Natural killer cell (primary cell): ENCODE data around the gene GSG1L. TPM values are rescaled to one million over a fixed set of nuclear protein-coding genes. Genes with fewer than 3 reads are reported as not detected.

Experiments used
- ATAC-seq, 3 donors: fragments of 150-1000 bp in 2 of 3; fragments of 200-7000 bp in 1 of 3; cut with Tn5 transposase; 1 replicate in 1 of 3; 2 replicates in 2 of 3; pipeline ENCODE4 v1.10.0; 2021; ENCODE audit warnings: mild to moderate bottlenecking in 2 of 3, moderate library complexity in 2 of 3
- DNase-seq, 2 donors: peaks; one replicate each; pipeline versions ENCODE4 v3.0.0 to v3.0.0-alpha.2; 2013 to 2021; ENCODE audit warnings: mixed read lengths in 1 of 2
- H3K27ac ChIP-seq: one replicate; pipeline ENCODE4 v1.5.1; 2013; ENCODE audit warnings: mild to moderate bottlenecking, low read length
- H3K27me3 ChIP-seq: one replicate; pipeline ENCODE4 v1.6.1; 2013; ENCODE audit warnings: low read length; ENCODE audit not compliant: control insufficient read depth, insufficient read depth
- H3K36me3 ChIP-seq: one replicate; pipeline ENCODE4 v1.6.1; 2013; ENCODE audit warnings: low read length; ENCODE audit not compliant: control insufficient read depth, insufficient read depth
- H3K4me1 ChIP-seq: one replicate; pipeline ENCODE4 v1.6.1; 2013; ENCODE audit warnings: low read length; ENCODE audit not compliant: control insufficient read depth, insufficient read depth
- H3K4me3 ChIP-seq: one replicate; pipeline ENCODE4 v1.5.1; 2013; ENCODE audit warnings: low read length
- H3K9me3 ChIP-seq: one replicate; pipeline ENCODE4 v1.6.1; 2013; ENCODE audit warnings: low read length; ENCODE audit not compliant: control insufficient read depth, insufficient read depth
- H3K27ac Mint-ChIP-seq, 2 donors: one replicate each; pipeline ENCODE4 v1.8.0; 2022; ENCODE audit warnings: mild to moderate bottlenecking in 2 of 2, mixed read lengths in 2 of 2, moderate library complexity in 1 of 2
- H3K27me3 Mint-ChIP-seq, 2 donors: one replicate each; pipeline ENCODE4 v1.8.0; 2022; ENCODE audit warnings: low read depth in 2 of 2, mixed read lengths in 2 of 2
- H3K36me3 Mint-ChIP-seq: one replicate; pipeline ENCODE4 v1.8.0; 2022; ENCODE audit warnings: mixed read lengths
- H3K4me1 Mint-ChIP-seq, 2 donors: one replicate each; pipeline ENCODE4 v1.8.0; 2022; ENCODE audit warnings: mixed read lengths in 2 of 2
- H3K4me3 Mint-ChIP-seq: one replicate; pipeline ENCODE4 v1.8.0; 2022; ENCODE audit warnings: mild to moderate bottlenecking, moderate library complexity, mixed read lengths
- H3K9me3 Mint-ChIP-seq, 2 donors: one replicate each; pipeline ENCODE4 v1.8.0; 2022; ENCODE audit warnings: mixed read lengths in 2 of 2
- CTCF ChIP-seq: fragments of 200-600 bp; IDR thresholded peaks from one replicate; pipeline ENCODE4 v1.8.0; 2022; ENCODE audit warnings: antibody characterized with exemption
- WGBS: methylation state at CpG from one replicate; pipeline ENCODE4 v1.1.7; 2013; ENCODE audit warnings: missing lambda C conversion rate; ENCODE audit not compliant: insufficient coverage; 5-methylcytosine and 5-hydroxymethylcytosine counted together
- intact Hi-C: fragments of 100-400 bp; cut with micrococcal nuclease; formaldehyde crosslinking; loops from one replicate; pipeline ENCODE4 v1.14.2; 2022
- total RNA-seq, 4 donors: library from RNA; stranded (reverse); fragments of 120-200 nt in 1 of 4; gene quantifications; one replicate each; pipeline versions ENCODE4 v1.2.3 to v1.2.4, GENCODE V29; 2013 to 2022

The GSG1L gene
- total RNA-seq, 3 donors from 2014 or later (not counting 1 experiment from before 2014, with no cell fraction given): 0.25 TPM; not detected in 2

- H3K27me3 ChIP-seq: peaks cover 2% of the 10 kb centered on the region
- DNase-seq (no peak), ATAC-seq (no peak)
- no peaks in the 10 kb centered on the region for H3K9me3 ChIP-seq
- H3K4me3 ChIP-seq: no peak overlapping the region
- H3K9me3 Mint-ChIP-seq: no peaks in the 10 kb centered on the region
- intact Hi-C loops: no loop called here
- H3K4me3 Mint-ChIP-seq: no peak overlapping the region
- TF ChIP-seq CTCF: no peak
- peaks cover 23 to 44% of the 10 kb centered on the region in 2 donors for H3K27me3 Mint-ChIP-seq
- H3K27ac Mint-ChIP-seq: no peak overlapping the region
- H3K27ac ChIP-seq: no peak overlapping the region
- no peaks in the 10 kb centered on the region for H3K36me3 Mint-ChIP-seq
- H3K36me3 ChIP-seq: no peaks in the 10 kb centered on the region
- 0% methylated on average over 2 of the region's 2 CpGs for WGBS
- H3K4me1 Mint-ChIP-seq: no peaks in the 10 kb centered on the region
- H3K4me1 ChIP-seq: no peaks in the 10 kb centered on the region
Measured at GRCh38 chr16:27847030-27847550, 216.4 kb downstream of the GSG1L start.

GRCh38 chr16:27844826-27845225 is 218.7 kb downstream of the GSG1L start:
- H3K27me3 Mint-ChIP-seq: peaks cover 14 to 34% of the 10 kb centered on the region in 2 donors

GRCh38 chr16:27843800-27844199 is 219.7 kb downstream of the GSG1L start:
- Histone ChIP-seq H3K4me3 (no peak overlapping the region), H3K27me3 (no peaks in the 10 kb centered on the region), H3K36me3 (no peaks in the 10 kb centered on the region), H3K9me3 (no peaks in the 10 kb centered on the region), H3K4me1 (no peaks in the 10 kb centered on the region), H3K27ac (no peak overlapping the region)
- 38% methylated on average over 1 of the region's 1 CpG for WGBS
- Mint-ChIP-seq H3K4me3 (no peak overlapping the region), H3K27ac (no peak overlapping the region), H3K27me3 (peaks cover 12 to 34% of the 10 kb centered on the region in 2 donors), H3K36me3 (no peaks in the 10 kb centered on the region), H3K9me3 (no peaks in the 10 kb centered on the region), H3K4me1 (no peaks in the 10 kb centered on the region)
- ATAC-seq (no peak), DNase-seq (no peak)
- no peak for TF ChIP-seq CTCF
- intact Hi-C loops: no loop called here

More at GRCh38 chr16:27844826-27845225, 218.7 kb downstream of the GSG1L start:
- intact Hi-C loops: no loop called here
- H3K36me3 ChIP-seq: no peaks in the 10 kb centered on the region
- no peak overlapping the region for H3K4me3 Mint-ChIP-seq
- ATAC-seq (no peak), DNase-seq (no peak)
- no peaks in the 10 kb centered on the region for H3K36me3 Mint-ChIP-seq
- no peaks in the 10 kb centered on the region for H3K4me1 Mint-ChIP-seq
- peaks cover 2% of the 10 kb centered on the region for H3K27me3 ChIP-seq
- no peaks in the 10 kb centered on the region for H3K9me3 ChIP-seq
- H3K4me3 ChIP-seq: no peak overlapping the region
- WGBS: 79% methylated on average over 7 of the region's 8 CpGs
- H3K27ac Mint-ChIP-seq: no peak overlapping the region
- no peak for TF ChIP-seq CTCF
- H3K9me3 Mint-ChIP-seq: no peaks in the 10 kb centered on the region
- H3K27ac ChIP-seq: no peak overlapping the region
- H3K4me1 ChIP-seq: no peaks in the 10 kb centered on the region

GRCh38 chr16:27841911-27842310 is 221.6 kb downstream of the GSG1L start:
- 85% methylated on average over 24 of the region's 24 CpGs for WGBS
- peaks cover 7 to 17% of the 10 kb centered on the region in 2 donors for H3K27me3 Mint-ChIP-seq
- no peak for TF ChIP-seq CTCF
- peaks cover under 1% of the 10 kb centered on the region for H3K36me3 Mint-ChIP-seq
- no peak for DNase-seq
- no peak for ATAC-seq
- H3K4me1 Mint-ChIP-seq: no peaks in the 10 kb centered on the region
- intact Hi-C loops: no loop called here
- H3K9me3 Mint-ChIP-seq: no peaks in the 10 kb centered on the region
- Histone ChIP-seq H3K36me3 (no peaks in the 10 kb centered on the region), H3K9me3 (no peaks in the 10 kb centered on the region), H3K4me1 (no peaks in the 10 kb centered on the region), H3K27ac (no peak overlapping the region), H3K27me3 (no peaks in the 10 kb centered on the region), H3K4me3 (no peak overlapping the region)
- no peak overlapping the region for H3K27ac Mint-ChIP-seq
- no peak overlapping the region for H3K4me3 Mint-ChIP-seq
